Skeletal muscle tissue (tissue), 4 donors: ENCODE data around the gene ZBTB25. TPM values are rescaled to one million over a fixed set of nuclear protein-coding genes. Genes with fewer than 3 reads are reported as not detected.

ENCODE experiments used
- H3K27ac ChIP-seq: one replicate; pipeline ENCODE4 v1.7.0; 2013; ENCODE audit warnings: mild to moderate bottlenecking, low read depth, low read length, inconsistent platforms
- H3K27me3 ChIP-seq, 3 donors: one replicate each; pipeline ENCODE4 v1.7.0; 2013; ENCODE audit warnings: low read length in 3 of 3; ENCODE audit not compliant: control insufficient read depth in 3 of 3, insufficient read depth in 3 of 3
- H3K36me3 ChIP-seq, 3 donors: one replicate each; pipeline ENCODE4 v1.7.0; 2013; ENCODE audit warnings: low read length in 3 of 3; ENCODE audit not compliant: control insufficient read depth in 3 of 3, insufficient read depth in 3 of 3
- H3K4me1 ChIP-seq, 3 donors: one replicate each; pipeline ENCODE4 v1.7.0; 2013; ENCODE audit warnings: low read length in 3 of 3, mild to moderate bottlenecking in 3 of 3; ENCODE audit not compliant: control insufficient read depth in 3 of 3, insufficient read depth in 3 of 3
- H3K4me3 ChIP-seq, 3 donors: one replicate each; pipeline ENCODE4 v1.7.0; 2013; ENCODE audit warnings: low read length in 3 of 3
- H3K9ac ChIP-seq, 3 donors: one replicate each; pipeline ENCODE4 v1.7.0; 2013; ENCODE audit warnings: low read length in 3 of 3, mild to moderate bottlenecking in 3 of 3, moderate library complexity in 2 of 3, low read depth in 1 of 3
- H3K9me3 ChIP-seq, 3 donors: one replicate each; pipeline ENCODE4 v1.7.0; 2013; ENCODE audit warnings: low read length in 3 of 3; ENCODE audit not compliant: control insufficient read depth in 3 of 3
- total RNA-seq: library from RNA; depleted of rRNA; stranded (reverse); fragments of >200 nt; gene quantifications from one replicate; pipeline ENCODE4 v1.2.3, GENCODE V29; 2014
- donor health status: Osteomylitis.

ZBTB25 gene
- total RNA-seq, 1 donor from 2014 or later: 5.7 TPM

GRCh38 chr14:64515053-64515452 lies 11.4 kb upstream of the ZBTB25 start:
- Histone ChIP-seq H3K9ac (no peak overlapping the region), H3K36me3 (no peaks in the 10 kb centered on the region), H3K4me1 (peaks cover 16 to 32% (median 31%) of the 10 kb centered on the region in 3 donors), H3K9me3 (no peaks in the 10 kb centered on the region), H3K27ac (no peak overlapping the region), H3K27me3 (no peaks in the 10 kb centered on the region), H3K4me3 (no peak overlapping the region)

GRCh38 chr14:64513271-64513670 lies 9.6 kb upstream of the ZBTB25 start:
- H3K4me1 ChIP-seq: peaks cover 17 to 37% (median 36%) of the 10 kb centered on the region in 3 donors

GRCh38 chr14:64510825-64511671 lies 7.4 kb upstream of the ZBTB25 start:
- Histone ChIP-seq H3K9ac (peak overlapping the region in 1 of 3 donors; percentile 11), H3K4me3 (no peak overlapping the region), H3K9me3 (no peaks in the 10 kb centered on the region), H3K27ac (peak overlapping the region; percentile 28), H3K4me1 (peaks cover 23 to 50% (median 43%) of the 10 kb centered on the region in 3 donors), H3K36me3 (no peaks in the 10 kb centered on the region), H3K27me3 (no peaks in the 10 kb centered on the region)

More at GRCh38 chr14:64513271-64513670, 9.6 kb upstream of the ZBTB25 start:
- H3K27ac ChIP-seq: no peak overlapping the region
- H3K27me3 ChIP-seq: no peaks in the 10 kb centered on the region
- H3K4me3 ChIP-seq: no peak overlapping the region
- H3K36me3 ChIP-seq: no peaks in the 10 kb centered on the region
- H3K9ac ChIP-seq: no peak overlapping the region
- H3K9me3 ChIP-seq: no peaks in the 10 kb centered on the region

- H3K4me1 ChIP-seq: peaks cover 25 to 59% (median 49%) of the 10 kb centered on the region in 3 donors
- H3K27ac ChIP-seq: no peak overlapping the region
- no peak overlapping the region for H3K9ac ChIP-seq
- H3K36me3 ChIP-seq: no peaks in the 10 kb centered on the region
- no peak overlapping the region for H3K4me3 ChIP-seq
- no peaks in the 10 kb centered on the region for H3K9me3 ChIP-seq
- no peaks in the 10 kb centered on the region for H3K27me3 ChIP-seq
Measured at GRCh38 chr14:64509036-64509435, 5.4 kb upstream of the ZBTB25 start.

GRCh38 chr14:64508215-64508776 lies 4.7 kb upstream of the ZBTB25 start:
- peaks cover 25 to 63% (median 49%) of the 10 kb centered on the region in 3 donors for H3K4me1 ChIP-seq
- no peak overlapping the region for H3K4me3 ChIP-seq
- no peak overlapping the region for H3K9ac ChIP-seq
- H3K27me3 ChIP-seq: no peaks in the 10 kb centered on the region
- peak overlapping the region; percentile 16 for H3K27ac ChIP-seq
- H3K36me3 ChIP-seq: no peaks in the 10 kb centered on the region
- no peaks in the 10 kb centered on the region for H3K9me3 ChIP-seq

GRCh38 chr14:64507376-64508156 lies 3.9 kb upstream of the ZBTB25 start:
- Histone ChIP-seq H3K9ac (no peak overlapping the region), H3K4me3 (no peak overlapping the region), H3K4me1 (peaks cover 22 to 62% (median 47%) of the 10 kb centered on the region in 3 donors), H3K36me3 (no peaks in the 10 kb centered on the region), H3K9me3 (no peaks in the 10 kb centered on the region), H3K27ac (peak overlapping the region; percentile 16), H3K27me3 (no peaks in the 10 kb centered on the region)

GRCh38 chr14:64506721-64507120 lies 3.1 kb upstream of the ZBTB25 start:
- H3K27ac ChIP-seq: peak overlapping the region; percentile 99
- no peaks in the 10 kb centered on the region for H3K36me3 ChIP-seq
- peaks cover 31 to 66% (median 52%) of the 10 kb centered on the region in 3 donors for H3K4me1 ChIP-seq
- H3K9me3 ChIP-seq: no peaks in the 10 kb centered on the region
- peak overlapping the region in 1 of 3 donors; percentile 46 for H3K9ac ChIP-seq
- peak overlapping the region in 1 of 3 donors; percentile 3 for H3K4me3 ChIP-seq
- no peaks in the 10 kb centered on the region for H3K27me3 ChIP-seq

GRCh38 chr14:64504897-64505794 lies 1.5 kb upstream of the ZBTB25 start:
- Histone ChIP-seq H3K4me1 (peaks cover 30 to 65% (median 47%) of the 10 kb centered on the region in 3 donors), H3K9ac (peak overlapping the region; percentile 96 to 99 (median 99)), H3K9me3 (no peaks in the 10 kb centered on the region), H3K27me3 (no peaks in the 10 kb centered on the region), H3K36me3 (no peaks in the 10 kb centered on the region), H3K4me3 (peak overlapping the region; percentile 93 to 95 (median 95)), H3K27ac (peak overlapping the region; percentile 99)

- H3K4me1 ChIP-seq: peaks cover 30 to 67% (median 45%) of the 10 kb centered on the region in 3 donors
- peak within 1 kb of the TSS; percentile 96 to 99 (median 99) for H3K9ac ChIP-seq
Measured at GRCh38 chr14:64504310-64504896, 765 bp upstream of the ZBTB25 start, which contains the start of gene ZBTB1. Gene ZBTB1 (plus strand): TSS chr14:64504770. CDS start chr14:64521505, 16,735 bp downstream.

More at GRCh38 chr14:64504310-64504896, 765 bp upstream of the ZBTB25 start, which contains the start of gene ZBTB1:
- Histone ChIP-seq H3K27me3 (no peaks in the 10 kb centered on the region), H3K36me3 (no peaks in the 10 kb centered on the region), H3K27ac (peak within 1 kb of the TSS; percentile 99), H3K9me3 (no peaks in the 10 kb centered on the region), H3K4me3 (peak within 1 kb of the TSS; percentile 93 to 95 (median 95))
